Activated naive CD8-positive, alpha-beta T cell (primary cell): ENCODE measurements around the gene CDH22.

Experiments used
- H3K27ac Mint-ChIP-seq: one replicate; pipeline ENCODE4 v1.8.0; 2021; ENCODE audit warnings: mixed read lengths
- H3K27me3 Mint-ChIP-seq: one replicate; pipeline ENCODE4 v1.8.0; 2021; ENCODE audit warnings: mixed read lengths
- H3K36me3 Mint-ChIP-seq: one replicate; pipeline ENCODE4 v1.8.0; 2021; ENCODE audit warnings: mixed read lengths
- H3K4me1 Mint-ChIP-seq: one replicate; pipeline ENCODE4 v1.8.0; 2021; ENCODE audit warnings: low read depth, mixed read lengths
- H3K4me3 Mint-ChIP-seq: one replicate; pipeline ENCODE4 v1.8.0; 2021; ENCODE audit warnings: mild to moderate bottlenecking, mixed read lengths
- H3K9me3 Mint-ChIP-seq: one replicate; pipeline ENCODE4 v1.8.0; 2021; ENCODE audit warnings: low read depth, mixed read lengths

CDH22 gene

DNA sequence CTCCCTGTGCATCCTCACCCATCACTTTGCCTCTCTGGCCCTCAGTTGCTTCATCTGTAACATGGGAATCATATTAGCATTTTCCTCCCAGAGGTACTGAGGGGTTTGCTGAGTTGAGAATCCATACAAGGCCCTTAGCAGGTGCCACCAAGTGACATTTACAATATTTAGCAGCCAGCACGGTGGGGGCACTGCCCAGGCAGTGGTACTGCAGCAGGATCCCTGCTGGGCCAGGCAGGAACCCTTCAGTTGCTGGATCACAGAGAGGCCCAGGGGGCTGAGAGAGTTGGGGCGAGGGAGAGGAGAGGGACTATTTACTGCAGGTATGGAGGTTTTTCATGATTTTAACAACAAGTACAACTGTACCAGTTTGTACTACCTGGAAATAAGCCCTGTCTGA lies 65.9 kb downstream of the CDH22 start:
- peaks cover 20% of the 10 kb centered on the region for H3K27me3 Mint-ChIP-seq
- no peaks in the 10 kb centered on the region for H3K36me3 Mint-ChIP-seq
- H3K4me1 Mint-ChIP-seq = peaks cover 5% of the 10 kb centered on the region
- H3K9me3 Mint-ChIP-seq = no peaks in the 10 kb centered on the region
- no peak overlapping the region for H3K27ac Mint-ChIP-seq
- no peak overlapping the region for H3K4me3 Mint-ChIP-seq

DNA sequence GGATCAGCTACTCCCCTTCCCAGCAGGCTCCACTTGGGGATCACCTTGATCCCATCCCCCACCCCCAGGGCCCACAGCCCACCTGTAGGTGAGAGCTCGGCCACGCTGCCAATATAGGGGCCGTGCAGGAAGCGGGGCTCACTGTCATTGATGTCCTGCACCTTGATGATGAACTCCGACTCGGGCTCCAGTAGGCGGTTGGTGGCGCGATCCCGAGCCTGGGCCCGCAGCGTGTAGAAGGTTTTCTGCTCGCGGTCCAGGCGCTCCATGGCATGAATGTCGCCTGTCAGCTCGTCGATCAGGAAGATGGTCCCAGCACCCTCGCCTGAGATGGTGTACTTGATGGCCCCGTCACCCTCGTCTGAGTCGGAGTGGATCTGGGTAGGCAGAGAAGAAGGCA lies 67.4 kb downstream of the CDH22 start:
- Mint-ChIP-seq H3K4me1 (no peaks in the 10 kb centered on the region), H3K4me3 (no peak overlapping the region), H3K27ac (no peak overlapping the region), H3K36me3 (no peaks in the 10 kb centered on the region), H3K9me3 (no peaks in the 10 kb centered on the region), H3K27me3 (peaks cover 15% of the 10 kb centered on the region)

DNA sequence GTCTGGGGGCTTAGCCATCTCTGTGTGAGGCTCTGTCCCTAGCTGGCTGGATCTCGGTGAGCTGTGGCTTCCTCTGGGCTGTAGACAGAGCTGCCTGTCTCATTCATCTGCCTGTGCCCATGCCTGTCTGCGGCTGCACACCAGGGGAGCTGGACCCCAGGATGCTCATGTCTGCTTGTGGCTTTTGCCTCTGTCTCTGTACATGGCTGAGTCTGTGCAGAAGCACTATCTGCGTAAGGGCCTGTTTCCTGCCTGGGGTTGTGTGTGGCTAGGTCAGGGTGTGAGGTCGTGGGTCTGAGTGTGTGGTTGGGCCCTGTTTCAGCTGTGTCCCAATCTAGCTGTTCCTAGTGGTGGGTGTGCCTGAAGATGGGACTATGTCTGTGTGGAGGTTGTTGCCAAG lies 68.2 kb downstream of the CDH22 start:
- Mint-ChIP-seq H3K27ac (no peak overlapping the region), H3K4me3 (no peak overlapping the region), H3K4me1 (no peaks in the 10 kb centered on the region), H3K9me3 (no peaks in the 10 kb centered on the region), H3K27me3 (peaks cover 11% of the 10 kb centered on the region), H3K36me3 (no peaks in the 10 kb centered on the region)

DNA sequence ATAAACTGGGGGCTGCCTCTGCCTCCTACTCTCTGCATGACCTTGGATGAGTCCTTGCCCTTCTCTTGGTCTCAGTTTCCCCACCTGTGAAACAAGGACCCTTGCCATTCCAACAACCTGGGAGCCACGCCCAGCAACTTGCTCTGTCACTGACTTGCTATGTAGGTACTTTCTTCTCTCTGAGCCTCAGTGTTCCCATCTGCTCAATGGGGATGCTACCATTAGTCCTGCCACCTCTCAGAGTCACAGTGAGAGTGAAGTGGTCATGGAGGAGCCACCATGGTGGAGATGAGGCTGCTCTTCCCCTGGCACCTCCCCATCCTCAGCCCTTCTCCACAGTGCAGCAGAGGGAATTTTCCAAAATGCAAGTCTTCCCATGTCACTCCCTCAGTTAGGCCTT lies 70.6 kb downstream of the CDH22 start:
- Mint-ChIP-seq H3K27ac (no peak overlapping the region), H3K4me1 (no peaks in the 10 kb centered on the region), H3K27me3 (peaks cover 12% of the 10 kb centered on the region), H3K9me3 (no peaks in the 10 kb centered on the region), H3K36me3 (no peaks in the 10 kb centered on the region), H3K4me3 (no peak overlapping the region)

DNA sequence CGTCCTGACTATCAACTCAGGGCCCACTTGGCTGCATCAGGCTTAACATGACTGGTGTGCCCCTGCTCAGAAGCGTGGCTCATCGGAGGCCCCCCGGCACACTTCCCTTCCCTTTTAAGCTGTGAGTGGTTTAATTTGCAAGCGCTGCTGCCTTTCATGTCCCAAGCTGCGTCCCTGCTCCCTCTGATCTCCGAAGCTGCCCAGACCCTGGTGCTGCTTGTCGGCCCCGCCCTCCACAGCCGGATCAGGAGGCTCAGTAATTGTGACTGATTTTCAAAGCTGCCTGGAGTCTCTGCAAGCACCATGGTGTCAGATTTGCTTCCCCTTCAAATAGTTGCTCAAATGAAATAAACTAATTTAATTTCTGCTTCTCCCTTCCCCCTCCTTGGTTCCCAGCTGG lies 71.1 kb downstream of the CDH22 start:
- H3K27ac Mint-ChIP-seq = no peak overlapping the region
- no peaks in the 10 kb centered on the region for H3K9me3 Mint-ChIP-seq
- no peaks in the 10 kb centered on the region for H3K4me1 Mint-ChIP-seq
- no peak overlapping the region for H3K4me3 Mint-ChIP-seq
- H3K27me3 Mint-ChIP-seq = peaks cover 12% of the 10 kb centered on the region
- H3K36me3 Mint-ChIP-seq = no peaks in the 10 kb centered on the region

DNA sequence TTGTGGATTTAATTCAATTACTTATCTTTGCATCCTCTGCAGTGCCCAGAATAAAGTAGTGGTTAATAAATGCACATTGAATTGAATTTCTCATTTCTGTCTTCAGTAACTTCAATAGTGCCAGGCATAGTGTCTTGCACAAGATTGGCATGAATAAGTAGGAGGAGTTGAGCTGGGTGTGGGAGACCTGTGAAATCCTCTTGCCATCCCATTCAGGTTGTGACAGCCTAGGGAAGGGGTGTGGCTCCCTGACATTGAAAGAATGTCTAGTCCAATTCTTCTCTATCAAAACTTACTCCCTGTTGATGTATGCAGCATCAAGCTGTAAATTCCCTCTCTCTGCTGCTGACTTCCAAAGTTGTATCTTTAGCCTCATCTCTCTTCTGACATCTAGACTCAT lies 73.2 kb downstream of the CDH22 start:
- H3K27ac Mint-ChIP-seq = no peak overlapping the region

DNA sequence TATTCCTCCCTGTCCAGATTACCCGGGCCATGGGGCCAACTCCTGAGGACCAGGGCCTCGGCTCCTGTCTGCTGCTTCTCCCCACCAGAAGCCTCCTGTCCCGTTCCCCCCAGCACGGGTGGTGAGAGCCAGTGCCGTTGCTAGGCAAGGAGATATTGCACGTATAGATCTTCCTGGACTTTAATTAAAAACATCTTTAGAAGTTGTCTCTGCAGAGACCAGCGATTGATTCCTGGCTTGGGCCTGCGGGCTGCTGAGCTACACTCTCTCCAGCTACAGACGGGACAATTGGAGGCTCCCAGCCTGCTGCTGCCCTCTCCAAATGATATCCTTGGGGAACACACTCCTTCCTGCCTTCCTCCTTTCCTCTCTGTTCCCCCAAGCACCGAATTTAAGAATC lies 74.6 kb downstream of the CDH22 start:
- no peaks in the 10 kb centered on the region for H3K9me3 Mint-ChIP-seq
- no peaks in the 10 kb centered on the region for H3K4me1 Mint-ChIP-seq
- no peak overlapping the region for H3K4me3 Mint-ChIP-seq

More for the DNA sequence above, 73.2 kb downstream of the CDH22 start:
- Mint-ChIP-seq H3K4me1 (no peaks in the 10 kb centered on the region), H3K9me3 (no peaks in the 10 kb centered on the region), H3K4me3 (no peak overlapping the region), H3K27me3 (peaks cover 13% of the 10 kb centered on the region), H3K36me3 (no peaks in the 10 kb centered on the region)

DNA sequence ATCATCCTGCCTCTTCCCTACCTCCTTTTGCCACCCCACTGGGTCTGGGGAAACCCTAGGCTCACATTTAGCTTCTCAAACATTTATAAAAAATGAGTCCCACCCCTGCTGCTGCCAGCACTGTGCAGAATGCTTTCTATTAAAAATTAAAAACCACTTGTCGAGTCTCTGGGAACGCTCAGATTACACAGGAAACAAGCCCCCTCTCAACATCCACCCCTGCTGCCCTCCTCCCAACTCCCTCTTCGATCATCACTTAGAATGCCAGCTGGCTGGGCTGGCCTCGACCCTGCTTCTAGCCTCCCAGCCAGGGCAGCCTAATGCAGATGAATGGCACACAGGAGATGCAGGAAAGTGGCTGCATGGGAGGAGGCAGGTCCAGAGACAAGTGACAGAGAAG lies 75.8 kb downstream of the CDH22 start:
- no peaks in the 10 kb centered on the region for H3K9me3 Mint-ChIP-seq
- no peak overlapping the region for H3K4me3 Mint-ChIP-seq
- H3K36me3 Mint-ChIP-seq = no peaks in the 10 kb centered on the region
- no peak overlapping the region for H3K27ac Mint-ChIP-seq
- H3K27me3 Mint-ChIP-seq = peaks cover 16% of the 10 kb centered on the region
- no peaks in the 10 kb centered on the region for H3K4me1 Mint-ChIP-seq

More for the DNA sequence above, 74.6 kb downstream of the CDH22 start:
- Mint-ChIP-seq H3K36me3 (no peaks in the 10 kb centered on the region), H3K27ac (no peak overlapping the region), H3K27me3 (peaks cover 18% of the 10 kb centered on the region)

DNA sequence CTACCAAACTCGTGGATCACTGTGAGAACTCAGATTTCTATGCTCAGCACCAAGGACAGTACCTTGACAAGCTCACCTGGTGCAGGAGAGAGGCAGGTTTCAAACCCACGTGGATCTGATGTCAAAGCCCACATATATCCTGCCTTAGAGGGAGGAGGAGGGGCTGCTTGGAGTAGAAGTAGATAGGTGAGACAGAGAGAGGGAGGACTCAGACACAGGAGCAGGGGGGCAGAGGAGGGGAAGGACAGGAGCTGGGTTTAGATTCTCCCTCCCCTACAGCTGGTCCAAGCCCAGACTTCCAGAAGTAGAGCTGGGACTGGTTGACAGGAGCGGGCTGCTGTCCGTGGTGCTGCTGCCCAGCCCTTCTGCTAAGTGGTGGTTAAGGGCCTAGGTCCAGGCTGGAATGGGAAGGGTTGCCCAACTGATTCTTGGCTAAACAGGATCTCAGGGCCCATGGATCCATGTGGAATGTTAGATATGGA lies 77.5 kb downstream of the CDH22 start:
- Mint-ChIP-seq H3K9me3 (no peaks in the 10 kb centered on the region), H3K4me3 (no peak overlapping the region), H3K27ac (no peak overlapping the region), H3K36me3 (no peaks in the 10 kb centered on the region), H3K4me1 (no peaks in the 10 kb centered on the region), H3K27me3 (peaks cover 25% of the 10 kb centered on the region)

DNA sequence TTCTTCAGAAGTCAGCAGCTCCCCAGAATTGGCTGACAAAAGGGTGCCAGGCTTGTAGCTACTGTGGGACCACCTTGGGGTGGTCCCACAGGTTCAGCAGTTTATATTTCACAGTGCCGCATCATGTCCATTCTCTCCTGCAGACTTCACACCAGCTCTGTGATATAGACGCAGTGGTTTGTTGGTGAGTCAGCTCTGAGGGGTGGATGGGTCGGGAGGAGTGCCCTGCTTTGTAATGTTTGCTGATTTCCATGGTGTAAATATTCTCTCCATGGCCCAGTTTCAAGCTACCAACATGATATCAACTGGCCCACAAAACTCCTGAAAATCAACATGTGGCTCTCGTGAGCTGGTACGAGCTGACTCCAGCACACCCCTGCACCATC lies 78.2 kb downstream of the CDH22 start:
- Mint-ChIP-seq H3K4me3 (no peak overlapping the region), H3K9me3 (no peaks in the 10 kb centered on the region), H3K27ac (no peak overlapping the region), H3K36me3 (no peaks in the 10 kb centered on the region), H3K27me3 (peaks cover 24% of the 10 kb centered on the region), H3K4me1 (no peaks in the 10 kb centered on the region)

DNA sequence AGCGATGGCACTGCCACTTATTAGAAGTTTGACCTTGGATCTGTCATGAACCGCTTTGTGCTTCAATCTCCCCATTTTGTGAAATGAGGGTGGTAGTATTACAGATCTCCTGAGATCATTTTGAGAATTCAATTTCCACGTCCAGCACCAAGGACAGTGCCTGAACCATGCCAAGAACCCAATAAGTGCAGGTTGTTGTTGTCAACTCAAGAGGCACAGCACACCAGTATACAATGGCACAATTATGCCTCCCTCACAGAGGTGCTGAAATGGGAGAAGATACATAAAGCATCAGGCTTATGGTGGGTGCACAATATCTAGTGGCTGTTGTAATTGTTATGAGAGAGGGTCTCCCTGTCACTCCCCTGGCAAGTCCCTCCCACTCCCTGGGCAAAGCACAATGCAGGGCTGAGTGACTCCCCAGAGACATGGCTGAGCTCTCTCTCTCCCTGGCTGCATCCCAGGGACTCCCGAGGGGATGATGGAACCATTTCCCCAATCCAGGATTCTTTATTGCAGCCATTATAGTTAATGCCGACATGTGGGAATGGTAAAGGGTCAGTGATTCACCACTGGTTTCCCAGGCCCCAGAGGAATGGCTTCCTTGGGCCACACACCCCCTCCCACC lies 78.7 kb downstream of the CDH22 start:
- H3K4me3 Mint-ChIP-seq = no peak overlapping the region
- H3K27me3 Mint-ChIP-seq = peaks cover 27% of the 10 kb centered on the region
- H3K27ac Mint-ChIP-seq = no peak overlapping the region

DNA sequence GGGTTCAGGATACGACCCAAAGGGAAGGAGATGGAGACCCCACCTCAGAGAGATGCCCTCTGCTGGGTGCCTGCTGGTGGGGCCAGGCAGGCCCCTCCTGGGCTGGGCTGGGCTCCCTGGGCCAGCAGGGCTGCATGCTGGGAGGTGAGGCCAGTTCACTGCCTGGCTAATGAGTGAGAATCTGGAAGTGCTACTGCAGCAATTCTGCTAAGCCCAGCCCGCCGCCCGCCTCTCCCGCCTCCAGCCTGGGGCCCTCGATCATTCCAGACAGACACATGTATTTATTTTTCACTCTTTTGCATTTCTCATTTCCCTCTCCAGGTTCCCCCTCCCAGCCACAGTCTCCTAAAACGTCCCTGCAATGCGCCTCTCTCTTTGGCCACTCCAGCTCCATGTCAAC lies 79.6 kb downstream of the CDH22 start:
- peaks cover 29% of the 10 kb centered on the region for H3K27me3 Mint-ChIP-seq
- no peaks in the 10 kb centered on the region for H3K9me3 Mint-ChIP-seq
- no peak overlapping the region for H3K27ac Mint-ChIP-seq
- H3K36me3 Mint-ChIP-seq = no peaks in the 10 kb centered on the region
- no peaks in the 10 kb centered on the region for H3K4me1 Mint-ChIP-seq
- H3K4me3 Mint-ChIP-seq = no peak overlapping the region

More for the DNA sequence above, 78.7 kb downstream of the CDH22 start:
- Mint-ChIP-seq H3K4me1 (no peaks in the 10 kb centered on the region), H3K9me3 (no peaks in the 10 kb centered on the region), H3K36me3 (no peaks in the 10 kb centered on the region)

DNA sequence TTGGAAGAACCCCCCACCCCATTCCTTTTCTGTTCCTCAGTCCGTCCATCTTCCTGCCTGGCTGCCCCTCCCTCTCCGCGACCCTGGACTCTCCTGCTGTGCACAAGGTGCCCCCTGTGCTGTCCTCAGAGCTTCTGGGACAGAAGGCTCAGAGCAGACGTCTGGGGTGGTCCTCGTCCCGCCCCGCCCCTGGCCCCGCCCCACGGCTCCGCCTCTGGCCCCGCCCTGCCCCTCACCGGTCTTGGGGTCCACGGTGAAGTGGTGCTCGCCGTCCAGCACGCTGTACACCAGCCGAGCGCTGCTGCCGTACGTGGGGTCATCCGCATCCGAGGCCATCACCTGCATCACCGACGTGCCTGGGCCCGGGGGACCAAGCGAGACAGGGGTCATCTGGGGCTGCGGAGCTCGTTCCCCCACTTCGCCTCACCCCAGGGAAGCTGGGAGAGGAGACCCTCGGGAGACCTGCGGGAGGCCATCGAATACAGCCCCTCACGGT lies 81.0 kb downstream of the CDH22 start:
- Mint-ChIP-seq H3K36me3 (no peaks in the 10 kb centered on the region), H3K27me3 (peaks cover 28% of the 10 kb centered on the region), H3K4me1 (no peaks in the 10 kb centered on the region), H3K27ac (no peak overlapping the region), H3K4me3 (no peak overlapping the region), H3K9me3 (no peaks in the 10 kb centered on the region)

DNA sequence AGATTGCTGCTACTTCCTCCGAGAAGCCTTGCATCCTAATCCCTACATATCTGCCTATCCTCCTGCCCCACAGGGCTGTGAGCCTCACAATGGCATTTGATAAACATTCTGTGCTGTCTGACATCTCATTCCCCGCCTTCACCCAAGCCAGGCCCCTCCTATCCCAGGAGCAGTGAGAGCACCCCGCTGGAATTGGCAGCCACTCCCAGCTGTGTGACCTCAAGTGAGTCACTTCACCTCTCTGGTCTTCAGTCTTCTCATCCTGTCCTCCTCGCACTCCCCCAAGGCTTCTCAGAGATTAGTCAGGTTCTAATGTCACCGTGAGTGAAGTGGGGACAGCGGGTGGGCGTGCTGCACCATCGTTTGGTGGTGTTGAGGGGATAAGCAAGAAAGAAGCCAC lies 81.7 kb downstream of the CDH22 start:
- H3K9me3 Mint-ChIP-seq = no peaks in the 10 kb centered on the region
- no peaks in the 10 kb centered on the region for H3K36me3 Mint-ChIP-seq
- no peak overlapping the region for H3K4me3 Mint-ChIP-seq
- H3K4me1 Mint-ChIP-seq = no peaks in the 10 kb centered on the region
- H3K27me3 Mint-ChIP-seq = peaks cover 28% of the 10 kb centered on the region
- H3K27ac Mint-ChIP-seq = no peak overlapping the region

DNA sequence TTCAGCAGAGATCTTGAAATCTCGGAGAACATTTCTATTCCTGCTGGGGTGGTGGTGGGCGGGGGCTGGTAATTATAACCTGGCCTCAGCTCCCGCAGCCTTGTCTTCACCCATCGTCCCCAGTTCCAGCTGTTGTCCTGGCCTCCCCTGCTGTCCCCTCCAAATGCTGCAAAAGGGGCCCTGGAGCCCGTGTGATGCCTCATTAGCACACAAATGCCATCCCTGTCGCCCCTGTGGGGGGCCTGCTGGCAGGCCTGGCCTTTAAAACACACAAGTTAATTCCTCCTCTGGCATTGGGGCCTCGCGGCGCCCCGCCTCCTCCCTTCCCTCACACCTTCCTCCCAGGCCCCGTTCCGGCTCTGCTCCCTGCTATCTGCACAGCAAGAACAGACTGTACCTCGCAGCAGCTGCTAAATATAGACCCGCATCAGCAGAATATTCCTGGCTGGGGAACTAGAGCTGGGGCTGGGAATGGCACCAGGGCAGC lies 85.7 kb downstream of the CDH22 start:
- Mint-ChIP-seq H3K4me3 (no peak overlapping the region), H3K27ac (no peak overlapping the region), H3K9me3 (no peaks in the 10 kb centered on the region), H3K36me3 (no peaks in the 10 kb centered on the region), H3K4me1 (no peaks in the 10 kb centered on the region), H3K27me3 (peaks cover 17% of the 10 kb centered on the region)

DNA sequence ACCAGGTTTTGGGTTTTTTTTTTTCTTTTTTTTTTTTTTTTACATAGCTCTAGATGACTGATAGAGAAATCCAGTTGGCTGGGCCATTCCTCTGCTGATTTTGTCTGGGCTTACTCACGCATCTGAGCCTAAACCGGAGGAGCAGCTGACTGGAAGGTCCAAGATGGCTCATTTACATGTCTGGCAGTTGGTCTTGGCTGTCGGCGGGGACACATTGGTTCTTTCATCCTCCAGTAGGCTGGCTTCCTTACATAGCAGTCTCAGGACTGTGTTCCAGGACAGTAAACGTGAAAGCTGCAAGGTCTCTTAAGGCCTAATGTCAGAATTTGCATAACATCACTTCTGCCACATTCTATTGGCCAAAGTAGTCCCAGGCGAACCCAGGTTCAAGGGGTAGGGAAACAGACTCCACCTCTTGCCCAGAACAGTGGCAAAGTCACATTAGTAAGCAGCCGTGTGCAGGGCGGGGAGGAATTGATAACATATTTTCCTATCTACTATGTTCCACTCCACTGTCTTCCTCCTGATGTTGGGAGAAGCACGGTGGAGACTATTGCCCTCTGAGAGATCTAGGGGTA lies 87.0 kb downstream of the CDH22 start:
- H3K27ac Mint-ChIP-seq = no peak overlapping the region
- peaks cover 11% of the 10 kb centered on the region for H3K27me3 Mint-ChIP-seq

More for the DNA sequence above, 87.0 kb downstream of the CDH22 start:
- H3K9me3 Mint-ChIP-seq = no peaks in the 10 kb centered on the region
- no peaks in the 10 kb centered on the region for H3K4me1 Mint-ChIP-seq
- H3K36me3 Mint-ChIP-seq = no peaks in the 10 kb centered on the region
- H3K4me3 Mint-ChIP-seq = no peak overlapping the region
